Measurements from ENCODE around the gene RYR1. TPM values are rescaled to one million over a fixed set of nuclear protein-coding genes. Genes with fewer than 3 reads are reported as not detected.

Gene RYR1
- total RNA-seq, 1 experiment from 2014 or later: 4.1 TPM

- TF ChIP-seq ZFX (IDR thresholded peaks at IDR 0.05) (no peak), CEBPB (IDR thresholded peaks at IDR 0.05; ENCODE audit: low read depth) (no peak), ZBTB33 (IDR thresholded peaks at IDR 0.05; ENCODE audit: extremely low read depth, insufficient replicate concordance, low read length) (no peak), EZH2 (IDR thresholded peaks at IDR 0.05) (no peak), ATF3 (IDR thresholded peaks at IDR 0.05) (no peak), POLR2AphosphoS5 (IDR thresholded peaks at IDR 0.05; ENCODE audit: low read depth, low read length) (no peak), JUND (IDR thresholded peaks at IDR 0.05) (no peak), SRF (IDR thresholded peaks at IDR 0.05; ENCODE audit: low read depth) (no peak), POLR2A (IDR thresholded peaks at IDR 0.05; ENCODE audit: borderline replicate concordance, extremely low read depth, insufficient read depth, insufficient read length) (no peak), RAD21 (IDR thresholded peaks at IDR 0.05; ENCODE audit: low read depth) (no peak), EZH2phosphoT487 (IDR thresholded peaks at IDR 0.05; ENCODE audit: borderline replicate concordance) (no peak), EGR1 (IDR thresholded peaks at IDR 0.05; ENCODE audit: low read depth) (no peak), ELF1 (IDR thresholded peaks at IDR 0.05; ENCODE audit: borderline replicate concordance, low read depth) (no peak)
- TF ChIP-seq, protein P1, sequence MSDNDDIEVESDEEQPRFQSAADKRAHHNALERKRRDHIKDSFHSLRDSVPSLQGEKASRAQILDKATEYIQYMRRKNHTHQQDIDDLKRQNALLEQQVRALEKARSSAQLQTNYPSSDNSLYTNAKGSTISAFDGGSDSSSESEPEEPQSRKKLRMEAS (IDR thresholded peaks at IDR 0.05): no peak
- RAD21 ChIA-PET (ENCODE audit: low non-redundant PET in 1 of 2, low total read pairs in 2 of 2, uncharacterized antibody in 2 of 2, unreplicated experiment in 2 of 2): no interaction called here
- no peak for ATAC-seq
These were observed 52.2 kb downstream of the RYR1 start for GRCh38 chr19:38485541-38486285.

More at GRCh38 chr19:38485541-38486285, 52.2 kb downstream of the RYR1 start:
- Histone ChIP-seq H3K9me2 (ENCODE audit: insufficient read depth) (no peaks in the 10 kb centered on the region), H3K4me2 (ENCODE audit: low read length) (no peak overlapping the region), H3K9me3 (ENCODE audit: control insufficient read depth in 1 of 2, insufficient read depth in 1 of 2, low read depth in 1 of 2, low read length in 2 of 2) (no peaks in the 10 kb centered on the region), H4K20me1 (ENCODE audit: insufficient read depth) (no peaks in the 10 kb centered on the region), H3K4me3 (replicated peaks in 1 of 2; ENCODE audit: low read depth in 1 of 2, low read length in 2 of 2) (no peak overlapping the region), H3K79me2 (ENCODE audit: insufficient read depth, low read length) (no peaks in the 10 kb centered on the region), H3K4me1 (ENCODE audit: control insufficient read depth in 1 of 2, insufficient read depth in 2 of 2, low read length in 2 of 2) (no peaks in the 10 kb centered on the region), H3K9ac (ENCODE audit: low read length) (no peak overlapping the region), H3K36me3 (ENCODE audit: control insufficient read depth in 1 of 2, insufficient read depth in 2 of 2, low read length in 2 of 2) (no peaks in the 10 kb centered on the region), H2AFZ (ENCODE audit: low read depth, low read length, poor library complexity, severe bottlenecking) (no peak overlapping the region), H3K27ac (ENCODE audit: low read depth, low read length) (no peak overlapping the region), H3K27me3 (ENCODE audit: insufficient read depth, low read length) (no peaks in the 10 kb centered on the region)
- ChIA-PET POLR2A (no interaction called here), CTCF (no interaction called here)
- intact Hi-C loops (cut with micrococcal nuclease): no loop called here
- no TSS peak for BruUV-seq (replicated peaks)
- no peak for DNase-seq (ENCODE audit: low read depth, low spot score)

Measured in HCT116 (cell line).